CD14-positive monocyte (primary cell): ENCODE measurements around the gene CALHM4. TPM values are rescaled to one million over a fixed set of nuclear protein-coding genes. Genes with fewer than 3 reads are reported as not detected.

ENCODE experiments used
- DNase-seq, 3 donors: peaks; one replicate each; pipeline ENCODE4 v3.0.0-alpha.2; 2011 to 2022
- H2AFZ ChIP-seq: 2 replicates; pipeline ENCODE4 v1.6.0; 2012; ENCODE audit warnings: mild to moderate bottlenecking, low read depth, low read length, inconsistent platforms; ENCODE audit not compliant: insufficient read depth, poor library complexity, severe bottlenecking
- H3K27ac ChIP-seq, 2 donors: 1 replicate in 1 of 2; 2 replicates in 1 of 2; pipeline ENCODE4 v1.5.1; 2012 to 2013; ENCODE audit warnings: low read length in 2 of 2, control low read depth in 1 of 2, inconsistent platforms in 1 of 2, low read depth in 1 of 2, mild to moderate bottlenecking in 1 of 2
- H3K27me3 ChIP-seq, 2 donors: one replicate each; pipeline versions ENCODE4 v1.6.0 to v1.6.1; 2011 to 2013; ENCODE audit warnings: low read length in 2 of 2; ENCODE audit not compliant: control insufficient read depth in 2 of 2, insufficient read depth in 2 of 2
- H3K36me3 ChIP-seq, 2 donors: replicated peaks in 1 of 2; 1 replicate in 1 of 2; 2 replicates in 1 of 2; pipeline versions ENCODE4 v1.5.1 to v1.6.1; 2012 to 2013; ENCODE audit warnings: low read length in 2 of 2, control low read depth in 1 of 2, inconsistent platforms in 1 of 2, mild to moderate bottlenecking in 1 of 2; ENCODE audit not compliant: insufficient read depth in 2 of 2, control insufficient read depth in 1 of 2
- H3K4me1 ChIP-seq, 2 donors: 1 replicate in 1 of 2; 2 replicates in 1 of 2; pipeline versions ENCODE4 v1.5.1 to v1.6.1; 2012 to 2013; ENCODE audit warnings: low read length in 2 of 2, control low read depth in 1 of 2, inconsistent platforms in 1 of 2, mild to moderate bottlenecking in 1 of 2, moderate library complexity in 1 of 2; ENCODE audit not compliant: insufficient read depth in 2 of 2, control insufficient read depth in 1 of 2
- H3K4me2 ChIP-seq: replicated peaks from 2 replicates; pipeline ENCODE3; 2012; ENCODE audit warnings: low read length, moderate library complexity, mild to moderate bottlenecking; ENCODE audit not compliant: poor library complexity, severe bottlenecking; ENCODE audit errors: extremely low read depth
- H3K4me3 ChIP-seq, 3 experiments: fragments of 200-600 bp in 1 of 3; sonication (generic) in 1 of 3; replicated peaks in 1 of 3; 1 replicate in 2 of 3; 2 replicates in 1 of 3; pipeline ENCODE4 v1.5.1; 2011 to 2013; ENCODE audit warnings: low read length in 3 of 3, mild to moderate bottlenecking in 3 of 3, control low read depth in 2 of 3, low read depth in 2 of 3, inconsistent platforms in 1 of 3, moderate library complexity in 1 of 3
- H3K79me2 ChIP-seq: 2 replicates; pipeline ENCODE4 v1.6.0; 2012; ENCODE audit warnings: mild to moderate bottlenecking, control low read depth, inconsistent platforms, low read length, moderate library complexity; ENCODE audit not compliant: insufficient read depth
- H3K9ac ChIP-seq: 2 replicates; pipeline ENCODE4 v1.6.0; 2017; ENCODE audit warnings: low read length, mild to moderate bottlenecking; ENCODE audit not compliant: insufficient read depth, poor library complexity, severe bottlenecking
- H3K9me3 ChIP-seq, 2 donors: replicated peaks in 1 of 2; 1 replicate in 1 of 2; 2 replicates in 1 of 2; pipeline versions ENCODE4 v1.5.1 to v1.6.1; 2012 to 2013; ENCODE audit warnings: low read length in 2 of 2, control low read depth in 1 of 2; ENCODE audit not compliant: control insufficient read depth in 1 of 2, insufficient read depth in 1 of 2
- H4K20me1 ChIP-seq: 2 replicates; pipeline ENCODE4 v1.6.0; 2012; ENCODE audit warnings: mild to moderate bottlenecking, low read length, control low read depth, moderate library complexity; ENCODE audit not compliant: insufficient read depth
- H3K27ac Mint-ChIP-seq, 7 donors: one replicate each; pipeline ENCODE4 v1.8.0; 2020; ENCODE audit warnings: mild to moderate bottlenecking in 7 of 7, mixed read lengths in 7 of 7, moderate library complexity in 6 of 7, inconsistent platforms in 2 of 7
- H3K27me3 Mint-ChIP-seq, 3 donors: one replicate each; pipeline ENCODE4 v1.8.0; 2021 to 2022; ENCODE audit warnings: low read depth in 3 of 3, mild to moderate bottlenecking in 3 of 3, mixed read lengths in 3 of 3, moderate library complexity in 3 of 3, inconsistent platforms in 1 of 3
- H3K36me3 Mint-ChIP-seq, 2 donors: one replicate each; pipeline ENCODE4 v1.8.0; 2020; ENCODE audit warnings: mixed read lengths in 2 of 2, inconsistent platforms in 1 of 2, mild to moderate bottlenecking in 1 of 2
- H3K4me1 Mint-ChIP-seq: one replicate; pipeline ENCODE4 v1.8.0; 2020; ENCODE audit warnings: mild to moderate bottlenecking, mixed read lengths
- H3K4me3 Mint-ChIP-seq, 2 donors: one replicate each; pipeline ENCODE4 v1.8.0; 2020; ENCODE audit warnings: mild to moderate bottlenecking in 2 of 2, mixed read lengths in 2 of 2, moderate library complexity in 1 of 2
- H3K9me3 Mint-ChIP-seq, 7 donors: one replicate each; pipeline ENCODE4 v1.8.0; 2020 to 2022; ENCODE audit warnings: mixed read lengths in 7 of 7, mild to moderate bottlenecking in 6 of 7, moderate library complexity in 6 of 7, inconsistent platforms in 2 of 7
- WGBS: methylation state at CpG from one replicate; pipeline ENCODE4 v1.1.5; 2013; ENCODE audit warnings: missing lambda C conversion rate; ENCODE audit not compliant: insufficient coverage; 5-methylcytosine and 5-hydroxymethylcytosine counted together
- intact Hi-C, 2 donors: fragments of 100-400 bp; cut with micrococcal nuclease; formaldehyde crosslinking; loops; one replicate each; pipeline versions ENCODE4 v1.15.0 to v1.15.1; 2023
- polyA plus RNA-seq, 3 donors: library from polyadenylated mRNA; depleted of rRNA in 1 of 3; unstranded in 2 of 3; stranded (reverse) in 1 of 3; fragments of 300-500 nt in 2 of 3; fragments of >200 nt in 1 of 3; fragmentation: Illumina TruSeq in 2 of 3; gene quantifications; 1 replicate in 2 of 3; 2 replicates in 1 of 3; pipeline ENCODE4 v1.2.3, GENCODE V29; 2012 to 2021
- TF ChIP-seq, protein P1 (sequence below): fragments of 200-600 bp; IDR thresholded peaks from one replicate; pipeline ENCODE4 v1.8.0; 2022; ENCODE audit warnings: antibody characterized with exemption, mild to moderate bottlenecking

CALHM4 gene
- polyA plus RNA-seq, 3 donors, result not detected

GRCh38 chr6:116586738-116587137 is 33.2 kb downstream of the CALHM4 start:
- no peak overlapping the region for H3K4me2 ChIP-seq
- DNase-seq, result no peak
- no peaks in the 10 kb centered on the region for H3K79me2 ChIP-seq
- no peak overlapping the region for H3K4me3 ChIP-seq
- Mint-ChIP-seq H3K27me3 (peaks cover 0 to 2% (median 0%) of the 10 kb centered on the region in 3 donors), H3K4me3 (no peak overlapping the region), H3K4me1 (no peaks in the 10 kb centered on the region), H3K36me3 (peaks cover 70 to 80% of the 10 kb centered on the region in 2 donors), H3K27ac (no peak overlapping the region), H3K9me3 (peaks cover 0 to 3% (median 0%) of the 10 kb centered on the region in 7 donors)
- peaks cover 75 to 86% of the 10 kb centered on the region in 2 donors for H3K36me3 ChIP-seq
- H3K9ac ChIP-seq, result no peak overlapping the region
- H2AFZ ChIP-seq, result no peak overlapping the region
- no peaks in the 10 kb centered on the region for H3K9me3 ChIP-seq
- intact Hi-C loops, result no loop called here
- H4K20me1 ChIP-seq, result no peaks in the 10 kb centered on the region
- no peaks in the 10 kb centered on the region for H3K27me3 ChIP-seq
- WGBS, result no CpG with 5 or more reads among the region's 2 CpGs
- no peak overlapping the region for H3K27ac ChIP-seq
- no peaks in the 10 kb centered on the region for H3K4me1 ChIP-seq
- TF ChIP-seq, protein P1, sequence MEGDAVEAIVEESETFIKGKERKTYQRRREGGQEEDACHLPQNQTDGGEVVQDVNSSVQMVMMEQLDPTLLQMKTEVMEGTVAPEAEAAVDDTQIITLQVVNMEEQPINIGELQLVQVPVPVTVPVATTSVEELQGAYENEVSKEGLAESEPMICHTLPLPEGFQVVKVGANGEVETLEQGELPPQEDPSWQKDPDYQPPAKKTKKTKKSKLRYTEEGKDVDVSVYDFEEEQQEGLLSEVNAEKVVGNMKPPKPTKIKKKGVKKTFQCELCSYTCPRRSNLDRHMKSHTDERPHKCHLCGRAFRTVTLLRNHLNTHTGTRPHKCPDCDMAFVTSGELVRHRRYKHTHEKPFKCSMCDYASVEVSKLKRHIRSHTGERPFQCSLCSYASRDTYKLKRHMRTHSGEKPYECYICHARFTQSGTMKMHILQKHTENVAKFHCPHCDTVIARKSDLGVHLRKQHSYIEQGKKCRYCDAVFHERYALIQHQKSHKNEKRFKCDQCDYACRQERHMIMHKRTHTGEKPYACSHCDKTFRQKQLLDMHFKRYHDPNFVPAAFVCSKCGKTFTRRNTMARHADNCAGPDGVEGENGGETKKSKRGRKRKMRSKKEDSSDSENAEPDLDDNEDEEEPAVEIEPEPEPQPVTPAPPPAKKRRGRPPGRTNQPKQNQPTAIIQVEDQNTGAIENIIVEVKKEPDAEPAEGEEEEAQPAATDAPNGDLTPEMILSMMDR, result no peak

DNA sequence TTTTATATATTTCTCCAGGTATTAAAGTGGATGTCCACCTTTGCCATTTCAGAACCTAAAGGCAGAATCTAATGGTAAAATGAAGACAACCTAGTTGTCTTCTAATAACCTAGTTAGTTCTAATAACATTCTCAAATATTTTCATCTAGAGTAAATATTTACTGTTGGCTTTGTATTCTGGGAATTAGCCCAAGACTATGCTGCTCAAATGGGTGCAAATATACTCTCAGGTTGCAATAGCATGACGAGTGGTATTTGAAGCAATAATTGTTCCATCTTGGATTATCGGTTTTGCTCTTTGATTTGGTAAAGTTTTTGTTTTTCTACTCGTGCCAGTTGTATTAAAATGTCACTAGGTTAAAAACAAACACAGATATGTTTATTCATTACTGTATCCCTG is 41.7 kb downstream of the CALHM4 start:
- no peak overlapping the region for H2AFZ ChIP-seq
- H3K9ac ChIP-seq, result no peak overlapping the region
- intact Hi-C loops, result no loop called here
- no peak overlapping the region for H3K4me2 ChIP-seq
- H3K9me3 ChIP-seq, result no peaks in the 10 kb centered on the region
- no peak overlapping the region for H3K4me3 ChIP-seq
- no peaks in the 10 kb centered on the region for H3K27me3 ChIP-seq
- no peaks in the 10 kb centered on the region for H3K4me1 ChIP-seq
- H3K4me1 Mint-ChIP-seq, result no peaks in the 10 kb centered on the region
- H3K27ac Mint-ChIP-seq, result no peak overlapping the region
- peaks cover 42 to 67% of the 10 kb centered on the region in 2 donors for H3K36me3 ChIP-seq
- H3K9me3 Mint-ChIP-seq, result peaks cover 0 to 2% (median 0%) of the 10 kb centered on the region in 7 donors
- TF ChIP-seq, protein P1, result no peak
- DNase-seq, result no peak
- no peak overlapping the region for H3K27ac ChIP-seq
- H3K79me2 ChIP-seq, result no peaks in the 10 kb centered on the region
- no peak overlapping the region for H3K4me3 Mint-ChIP-seq
- WGBS, result no CpG with 5 or more reads among the region's 3 CpGs
- H3K36me3 Mint-ChIP-seq, result peaks cover 47 to 56% of the 10 kb centered on the region in 2 donors
- peaks cover 0 to 2% (median 0%) of the 10 kb centered on the region in 3 donors for H3K27me3 Mint-ChIP-seq
- no peaks in the 10 kb centered on the region for H4K20me1 ChIP-seq
